NOMO-1 treated with DMSO at 0.1 percent for 48 hours (cell line): ENCODE data around the gene NR1D2.
"Not testable (repeated sequence)": the region's sequence is repeated elsewhere in the genome, so short reads cannot be mapped to it uniquely, and the experiment has no call there.

Experiments
- DNase-seq: peaks from one replicate; lab custom pipeline; 2025; ENCODE audit not compliant: unreplicated experiment; lab: John Stamatoyannopoulos, UW

Gene NR1D2

GRCh38 chr3:24002129-24002528, 57.0 kb downstream of the NR1D2 start:
- DNase-seq, result no peak

DNA sequence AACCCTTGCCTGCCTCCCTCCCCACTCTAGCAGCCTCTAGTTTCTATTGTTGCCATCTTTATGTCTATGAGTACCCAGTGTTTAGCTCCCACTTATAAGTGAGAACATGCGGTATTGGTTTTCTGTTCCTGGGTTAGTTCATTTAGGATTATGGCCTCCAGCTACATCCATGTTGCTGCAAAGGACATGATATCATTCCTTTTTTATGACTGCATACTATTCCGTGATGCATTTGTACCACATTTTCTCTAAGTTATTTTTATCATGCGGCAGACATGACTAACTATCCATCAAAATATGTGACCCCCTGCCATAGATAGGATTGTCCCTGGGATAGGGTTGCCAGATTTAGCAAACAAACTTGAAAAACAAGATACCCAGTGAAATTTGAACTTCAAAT, 58.4 kb downstream of the NR1D2 start:
- no peak for DNase-seq

- DNase-seq, result no peak
Observed at GRCh38 chr3:24004171-24004938, 59.3 kb downstream of the NR1D2 start.

- no peak for DNase-seq
Observed at GRCh38 chr3:24005669-24006068, 60.6 kb downstream of the NR1D2 start.

GRCh38 chr3:24010834-24011233, 65.7 kb downstream of the NR1D2 start:
- DNase-seq, result not testable (repeated sequence)

- DNase-seq, result no peak
Observed at GRCh38 chr3:24012589-24013269, 67.6 kb downstream of the NR1D2 start.

- DNase-seq, result no peak
Observed at GRCh38 chr3:24017305-24017704, 72.2 kb downstream of the NR1D2 start.

- DNase-seq, result no peak
Observed at GRCh38 chr3:24018784-24019570, 73.9 kb downstream of the NR1D2 start.

DNA sequence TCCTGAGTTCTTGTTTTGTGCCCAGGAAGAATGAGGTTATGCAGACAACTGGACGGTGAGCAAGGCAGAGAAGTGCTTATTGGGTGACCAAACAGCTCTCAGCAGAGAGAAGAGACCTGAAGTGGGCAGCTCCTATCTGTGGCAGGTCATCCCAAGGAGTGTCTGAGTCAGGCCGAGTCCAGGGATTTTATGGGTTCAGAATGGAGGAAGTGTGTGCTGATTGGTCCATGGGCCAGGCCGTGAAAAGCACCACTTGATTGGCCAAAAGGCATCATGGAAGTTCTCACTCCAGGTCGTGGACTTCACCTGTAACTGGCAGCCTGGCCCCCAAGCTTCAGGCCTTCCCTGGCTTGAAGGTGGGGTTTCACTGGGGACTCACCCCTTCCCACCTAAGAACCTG, 74.5 kb downstream of the NR1D2 start:
- DNase-seq, result no peak

DNA sequence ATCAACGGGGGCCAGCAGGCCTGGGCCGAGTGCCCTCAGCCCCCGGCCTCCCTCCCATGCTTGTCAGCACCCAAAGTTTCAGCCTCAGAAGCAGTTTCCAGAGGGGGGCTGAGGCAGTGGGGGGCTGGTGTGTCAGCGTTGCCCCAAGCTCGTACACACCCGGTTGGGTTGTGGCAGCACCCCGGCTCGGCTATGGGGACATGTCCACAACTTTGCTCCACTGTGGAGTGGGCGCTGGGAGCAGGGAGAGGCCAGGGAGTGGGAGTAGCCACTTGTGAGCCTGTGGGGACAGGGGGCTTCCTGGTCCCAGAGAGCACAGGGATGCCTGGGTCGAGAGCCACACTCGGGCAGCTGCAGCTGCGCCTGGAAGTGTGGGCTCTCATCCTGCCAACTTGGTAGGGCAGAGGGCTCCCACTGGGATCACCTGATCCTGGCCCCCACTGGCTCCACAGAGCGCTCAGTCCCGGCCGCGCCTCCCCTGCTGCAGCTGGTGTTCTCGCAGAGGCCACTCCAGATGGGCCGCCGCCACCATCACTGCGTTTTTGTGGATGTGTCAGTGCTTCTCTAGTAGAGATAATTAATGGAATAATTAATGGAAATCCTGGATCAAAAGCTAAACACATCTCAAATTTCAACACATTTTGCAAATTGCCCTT, 75.1 kb downstream of the NR1D2 start:
- no peak for DNase-seq

DNA sequence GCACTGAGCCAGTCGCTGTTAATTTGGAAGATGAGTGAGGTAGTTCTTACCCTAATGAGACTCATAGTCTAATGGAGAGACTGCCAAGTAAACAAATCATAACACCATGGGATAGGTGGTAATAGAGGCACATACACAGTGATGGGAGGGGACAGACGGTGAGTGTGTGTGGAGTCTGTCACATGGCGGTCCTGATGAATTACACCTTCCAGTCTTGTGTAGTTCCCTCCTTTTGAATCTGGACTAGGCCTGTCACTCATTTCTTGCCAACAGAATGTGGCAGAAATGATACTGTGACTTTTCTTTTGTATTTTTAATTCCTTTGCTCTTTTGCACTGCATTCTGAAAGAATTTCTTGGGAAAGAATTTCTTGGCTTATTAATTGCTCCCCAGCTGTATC, 78.1 kb downstream of the NR1D2 start:
- DNase-seq, result no peak

- DNase-seq, result no peak
Observed at GRCh38 chr3:24025805-24026204, 80.7 kb downstream of the NR1D2 start.

- DNase-seq, result not testable (repeated sequence)
Observed at GRCh38 chr3:24026665-24027064, 81.6 kb downstream of the NR1D2 start.

DNA sequence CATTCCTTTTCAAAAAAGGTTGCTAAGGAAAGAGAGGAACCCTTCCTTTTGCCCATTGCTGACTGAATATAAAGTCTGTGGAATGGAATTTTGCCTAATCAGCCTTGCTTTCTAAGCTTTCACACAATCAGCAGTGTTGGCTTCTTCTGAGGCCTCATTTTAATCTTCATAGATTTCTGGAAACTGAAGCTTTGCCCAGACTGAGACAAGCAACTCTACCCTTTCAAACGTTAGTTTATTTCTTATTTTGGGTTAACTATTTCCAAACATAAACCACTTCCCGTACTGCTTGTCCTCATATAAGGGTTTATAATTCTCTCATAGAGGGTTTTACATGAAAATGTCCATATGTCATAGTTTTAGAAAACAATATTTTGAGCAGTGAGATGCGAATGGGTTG, 82.9 kb downstream of the NR1D2 start:
- DNase-seq, result no peak
